Left ventricle myocardium inferior (tissue), 1 donor: ENCODE measurements around the gene CD3G. TPM values are rescaled to one million over a fixed set of nuclear protein-coding genes. Genes with fewer than 3 reads are reported as not detected.

Source experiments
- DNase-seq: peaks from one replicate; pipeline ENCODE4 v3.0.0-alpha.2; 2020
- H3K27ac ChIP-seq: fragments of 200-600 bp; replicated peaks from 2 replicates; pipeline ENCODE4 v1.8.0; 2021
- H3K27me3 ChIP-seq: fragments of 200-600 bp; 2 replicates; pipeline ENCODE4 v1.8.0; 2021; ENCODE audit warnings: low read depth
- H3K36me3 ChIP-seq: fragments of 200-600 bp; 2 replicates; pipeline ENCODE4 v1.8.0; 2021
- H3K4me1 ChIP-seq: fragments of 200-600 bp; 2 replicates; pipeline ENCODE4 v1.8.0; 2021
- H3K4me3 ChIP-seq: fragments of 200-600 bp; 2 replicates; pipeline ENCODE4 v1.8.0; 2021; ENCODE audit warnings: mild to moderate bottlenecking, moderate library complexity
- H3K9me3 ChIP-seq: fragments of 200-600 bp; replicated peaks from 2 replicates; pipeline ENCODE4 v1.8.0; 2021
- intact Hi-C: fragments of 100-400 bp; cut with micrococcal nuclease; formaldehyde crosslinking; loops from one replicate; pipeline ENCODE4 v1.11.0; 2022
- total RNA-seq: library from RNA; stranded (reverse); fragmentation: NEBNext Ultra II Directional; extraction: Animal tissue kit (Norgen Biotek cat#: 25700); gene quantifications from one replicate; pipeline ENCODE4 v1.2.1, GENCODE V29; 2021
- TF ChIP-seq, protein P1 (sequence below): fragments of 200-600 bp; IDR thresholded peaks from 2 replicates; pipeline ENCODE4 v1.8.0; 2021; ENCODE audit warnings: antibody characterized with exemption, mild to moderate bottlenecking, borderline replicate concordance
- donor health status: DM: no; HTN: yes; CAD: no; lungs with severe emphysema.

Gene CD3G
- total RNA-seq, 1 donor from 2014 or later = 0.16 TPM

DNA sequence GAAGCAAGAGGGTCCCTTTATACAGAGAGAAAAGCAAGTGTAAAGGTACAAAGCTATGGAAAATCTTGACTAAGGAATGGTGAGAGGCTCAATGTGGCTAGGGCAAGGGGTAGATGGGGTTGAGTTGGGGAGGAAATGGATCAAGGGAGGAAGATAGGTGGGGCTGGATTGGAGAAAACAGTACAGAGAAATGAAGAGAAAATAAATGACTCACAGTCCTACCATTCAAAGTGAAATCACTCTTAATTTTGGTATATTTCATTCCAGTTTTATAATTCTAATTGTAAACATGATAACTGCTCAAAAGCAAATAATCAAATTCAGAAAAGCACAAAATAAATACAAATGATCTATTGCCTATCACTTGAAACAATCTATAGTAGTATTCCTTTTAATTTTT, 31.8 kb downstream of the CD3G start:
- DNase-seq = no peak
- H3K4me1 ChIP-seq = peaks cover 7% of the 10 kb centered on the region
- H3K27ac ChIP-seq = no peak overlapping the region
- intact Hi-C loops = no loop called here
- H3K27me3 ChIP-seq = no peaks in the 10 kb centered on the region
- H3K4me3 ChIP-seq = no peak overlapping the region
- peaks cover 96% of the 10 kb centered on the region for H3K36me3 ChIP-seq
- H3K9me3 ChIP-seq = no peaks in the 10 kb centered on the region
- TF ChIP-seq, protein P1, sequence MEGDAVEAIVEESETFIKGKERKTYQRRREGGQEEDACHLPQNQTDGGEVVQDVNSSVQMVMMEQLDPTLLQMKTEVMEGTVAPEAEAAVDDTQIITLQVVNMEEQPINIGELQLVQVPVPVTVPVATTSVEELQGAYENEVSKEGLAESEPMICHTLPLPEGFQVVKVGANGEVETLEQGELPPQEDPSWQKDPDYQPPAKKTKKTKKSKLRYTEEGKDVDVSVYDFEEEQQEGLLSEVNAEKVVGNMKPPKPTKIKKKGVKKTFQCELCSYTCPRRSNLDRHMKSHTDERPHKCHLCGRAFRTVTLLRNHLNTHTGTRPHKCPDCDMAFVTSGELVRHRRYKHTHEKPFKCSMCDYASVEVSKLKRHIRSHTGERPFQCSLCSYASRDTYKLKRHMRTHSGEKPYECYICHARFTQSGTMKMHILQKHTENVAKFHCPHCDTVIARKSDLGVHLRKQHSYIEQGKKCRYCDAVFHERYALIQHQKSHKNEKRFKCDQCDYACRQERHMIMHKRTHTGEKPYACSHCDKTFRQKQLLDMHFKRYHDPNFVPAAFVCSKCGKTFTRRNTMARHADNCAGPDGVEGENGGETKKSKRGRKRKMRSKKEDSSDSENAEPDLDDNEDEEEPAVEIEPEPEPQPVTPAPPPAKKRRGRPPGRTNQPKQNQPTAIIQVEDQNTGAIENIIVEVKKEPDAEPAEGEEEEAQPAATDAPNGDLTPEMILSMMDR = no peak

DNA sequence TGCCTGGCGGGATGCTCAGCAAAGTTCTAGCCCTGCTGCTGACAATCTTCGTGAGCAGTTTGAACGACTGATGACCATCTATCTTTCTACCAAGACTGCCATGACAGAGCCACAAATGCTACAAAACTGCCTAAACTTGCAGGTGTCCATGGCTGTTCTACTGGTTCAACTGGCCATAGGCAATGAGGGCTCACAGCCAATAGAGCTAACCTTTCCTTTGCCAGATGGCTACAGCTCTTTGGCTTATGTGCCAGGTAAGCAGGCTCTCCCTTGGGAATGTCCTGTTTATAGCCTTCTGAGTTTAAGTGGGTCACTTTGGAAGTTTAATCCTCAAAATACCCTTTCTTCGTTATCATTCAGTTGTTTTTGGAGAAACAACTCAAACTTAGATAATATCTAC, 35.4 kb downstream of the CD3G start:
- no peaks in the 10 kb centered on the region for H3K9me3 ChIP-seq
- H3K27ac ChIP-seq = no peak overlapping the region
- TF ChIP-seq, protein P1 = no peak
- peaks cover 96% of the 10 kb centered on the region for H3K36me3 ChIP-seq
- intact Hi-C loops = no loop called here
- H3K4me3 ChIP-seq = no peak overlapping the region
- no peak for DNase-seq
- no peaks in the 10 kb centered on the region for H3K27me3 ChIP-seq
- H3K4me1 ChIP-seq = peaks cover 7% of the 10 kb centered on the region

DNA sequence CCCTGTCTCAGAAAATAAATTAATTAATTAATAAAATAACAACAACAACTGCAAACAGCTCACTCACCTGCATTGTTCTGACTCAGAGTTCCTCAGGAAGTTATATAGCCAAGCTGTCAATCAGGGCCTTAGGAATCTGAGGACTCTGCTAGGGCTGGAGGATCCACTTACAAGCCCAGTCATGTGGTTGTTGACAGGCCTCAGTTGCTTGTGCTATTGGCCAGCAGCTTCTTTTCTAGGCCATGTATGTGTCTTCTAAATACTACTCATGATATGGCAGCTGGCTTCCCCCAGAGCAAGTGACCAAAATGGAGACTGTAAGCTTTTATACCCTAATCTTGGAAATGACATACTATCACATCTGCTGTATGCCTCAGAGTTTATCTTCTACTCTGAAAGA, 36.4 kb downstream of the CD3G start:
- no peaks in the 10 kb centered on the region for H3K9me3 ChIP-seq
- intact Hi-C loops = loop anchor here (5.0 kb wide), 1 partner anchor 112 kb away; no protein-coding TSS in a partner anchor
- TF ChIP-seq, protein P1 = no peak
- H3K36me3 ChIP-seq = peaks cover 96% of the 10 kb centered on the region
- peak overlapping the region; percentile 30 for H3K27ac ChIP-seq
- peaks cover 7% of the 10 kb centered on the region for H3K4me1 ChIP-seq
- no peak overlapping the region for H3K4me3 ChIP-seq
- H3K27me3 ChIP-seq = no peaks in the 10 kb centered on the region
- no peak for DNase-seq

DNA sequence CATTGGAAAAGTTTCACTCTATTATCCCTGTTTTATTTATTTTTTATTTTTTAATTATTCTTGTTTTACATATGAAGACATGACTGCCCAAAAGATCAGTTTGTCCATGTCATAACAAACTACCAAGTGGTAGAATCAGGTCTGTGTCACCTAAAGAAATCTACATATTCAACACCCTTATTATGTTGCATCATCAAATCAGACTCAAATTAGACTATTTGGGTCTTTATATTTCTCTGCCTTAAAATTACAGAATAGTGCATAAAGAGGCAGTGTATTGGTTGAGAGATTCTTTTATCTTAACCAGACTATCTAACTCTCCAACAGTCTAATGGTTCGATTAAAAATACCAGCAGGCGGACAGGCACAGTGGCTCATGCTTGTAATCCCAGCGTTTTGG, 38.8 kb downstream of the CD3G start:
- TF ChIP-seq, protein P1 = no peak
- Histone ChIP-seq H3K36me3 (peaks cover 98% of the 10 kb centered on the region), H3K4me1 (peaks cover 7% of the 10 kb centered on the region), H3K27ac (no peak overlapping the region), H3K9me3 (no peaks in the 10 kb centered on the region), H3K4me3 (no peak overlapping the region), H3K27me3 (no peaks in the 10 kb centered on the region)
- no peak for DNase-seq
- intact Hi-C loops = loop anchor here (5.0 kb wide), 1 partner anchor 109 kb away; no protein-coding TSS in a partner anchor

DNA sequence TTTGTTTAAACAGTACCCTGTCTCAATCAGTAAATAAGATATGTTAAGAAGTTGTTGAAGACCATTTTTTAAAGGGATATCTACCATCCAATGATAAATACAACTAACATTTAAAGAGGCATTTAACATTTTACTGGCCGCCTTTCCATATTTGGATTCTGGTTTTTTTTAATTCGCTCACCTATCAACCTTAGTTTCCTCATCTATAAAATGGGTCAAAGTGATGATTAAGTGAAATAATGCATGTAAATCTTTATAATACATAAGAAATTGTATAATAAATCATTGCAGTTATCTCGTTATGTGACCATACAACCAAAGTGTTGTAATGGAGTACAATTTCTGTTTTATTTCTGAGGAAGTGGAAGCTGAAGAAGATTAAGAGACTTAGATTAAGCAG, 39.5 kb downstream of the CD3G start:
- TF ChIP-seq, protein P1 = no peak
- H3K4me3 ChIP-seq = no peak overlapping the region
- intact Hi-C loops = loop anchor here (5.0 kb wide), 1 partner anchor 109 kb away; no protein-coding TSS in a partner anchor
- no peaks in the 10 kb centered on the region for H3K9me3 ChIP-seq
- no peaks in the 10 kb centered on the region for H3K27me3 ChIP-seq
- H3K36me3 ChIP-seq = peaks cover 98% of the 10 kb centered on the region
- H3K27ac ChIP-seq = no peak overlapping the region
- DNase-seq = no peak
- peaks cover 7% of the 10 kb centered on the region for H3K4me1 ChIP-seq

DNA sequence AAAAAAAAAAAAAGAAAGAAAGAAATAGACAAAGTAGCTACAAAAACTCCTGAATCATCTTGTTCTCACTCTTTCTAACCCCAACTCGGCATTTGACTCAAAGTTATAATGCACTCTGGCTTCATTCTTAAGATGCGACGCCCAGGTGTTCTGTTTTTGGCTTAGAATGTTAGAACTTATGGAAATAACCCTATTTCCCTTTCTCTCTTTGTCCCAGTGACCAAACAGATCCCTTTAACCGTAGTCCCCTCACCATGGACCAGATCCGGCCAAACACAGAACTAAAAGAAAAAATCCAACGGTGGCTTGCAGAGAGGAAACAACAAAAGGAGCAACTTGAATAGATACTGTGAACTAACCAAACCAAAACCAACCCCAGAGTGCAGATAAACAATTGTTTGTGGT, 52.0 kb downstream of the CD3G start:
- H3K4me3 ChIP-seq = no peak overlapping the region
- H3K36me3 ChIP-seq = peaks cover 66% of the 10 kb centered on the region
- H3K27ac ChIP-seq = no peak overlapping the region
- intact Hi-C loops = no loop called here
- DNase-seq = no peak
- no peaks in the 10 kb centered on the region for H3K9me3 ChIP-seq
- H3K27me3 ChIP-seq = no peaks in the 10 kb centered on the region
- peaks cover 9% of the 10 kb centered on the region for H3K4me1 ChIP-seq
- TF ChIP-seq, protein P1 = no peak
